GM18909 (cell line): ENCODE results near the gene RRAGB.
"Not testable (repeated sequence)": the region's sequence is repeated elsewhere in the genome, so short reads cannot be mapped to it uniquely, and the experiment has no call there.

Experiments used
- ATAC-seq: cut with Tn5 transposase; IDR thresholded peaks from one replicate; pipeline ENCODE4 v1.9.1; 2021; ENCODE audit warnings: mild to moderate bottlenecking; ENCODE audit not compliant: unreplicated experiment, poor library complexity

Gene RRAGB

DNA sequence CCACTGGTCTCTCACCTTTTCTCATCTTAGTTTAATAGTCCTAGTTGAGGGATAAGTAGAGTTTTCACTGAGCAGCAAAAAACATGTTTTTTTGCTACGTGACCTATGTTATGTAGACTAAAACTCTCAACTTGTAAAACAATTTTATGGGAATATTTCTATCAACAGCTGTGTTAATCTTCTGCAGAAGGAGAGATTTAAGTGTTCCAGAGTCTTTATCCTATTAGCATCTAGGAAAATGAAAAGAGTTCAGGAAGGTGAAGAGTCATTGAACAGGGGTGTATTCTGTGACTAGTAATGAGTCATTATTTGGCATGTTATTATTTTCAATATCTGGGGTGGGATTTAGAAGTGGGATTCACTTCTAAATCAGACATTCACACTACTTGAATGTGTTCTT, 41.9 kb downstream of the RRAGB start:
- no peak for ATAC-seq

DNA sequence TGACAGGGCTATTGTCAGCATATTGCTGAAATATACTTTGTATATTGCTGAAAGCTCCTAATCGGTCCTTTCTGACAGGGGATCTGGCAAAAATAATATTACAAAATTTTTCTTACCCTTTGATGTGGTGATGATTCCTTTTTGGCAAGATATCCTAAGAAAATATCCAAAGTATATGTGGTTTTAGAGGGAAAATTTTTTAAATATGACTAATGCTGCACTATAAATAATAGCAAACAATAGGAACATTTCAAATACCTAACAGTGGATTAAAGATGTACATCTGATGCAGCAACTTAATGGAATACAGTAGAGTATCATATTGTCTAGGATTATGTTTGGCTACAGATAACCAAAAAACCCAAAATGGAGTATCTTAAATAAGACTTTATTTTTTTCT, 49.6 kb downstream of the RRAGB start:
- ATAC-seq: no peak

DNA sequence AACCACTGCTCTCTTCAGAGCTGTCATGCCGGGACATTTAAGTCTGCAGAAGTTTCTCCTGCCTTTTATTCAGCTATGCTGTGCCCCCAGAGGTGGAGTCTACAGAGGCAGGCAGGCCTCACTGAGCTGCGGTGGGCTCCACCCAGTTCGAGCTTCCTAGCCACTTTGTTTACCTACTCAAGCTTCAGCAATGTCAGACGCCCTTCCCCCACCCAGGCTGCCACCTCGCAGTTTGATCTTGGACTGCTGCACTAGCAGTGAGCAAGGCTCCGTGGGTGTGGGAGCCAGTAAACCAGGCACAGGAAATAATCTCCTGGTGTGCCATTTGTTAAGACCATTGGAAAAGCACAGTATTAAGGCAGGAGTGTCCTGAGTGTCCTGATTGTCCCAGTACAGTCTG, 56.9 kb downstream of the RRAGB start:
- ATAC-seq: not testable (repeated sequence)

DNA sequence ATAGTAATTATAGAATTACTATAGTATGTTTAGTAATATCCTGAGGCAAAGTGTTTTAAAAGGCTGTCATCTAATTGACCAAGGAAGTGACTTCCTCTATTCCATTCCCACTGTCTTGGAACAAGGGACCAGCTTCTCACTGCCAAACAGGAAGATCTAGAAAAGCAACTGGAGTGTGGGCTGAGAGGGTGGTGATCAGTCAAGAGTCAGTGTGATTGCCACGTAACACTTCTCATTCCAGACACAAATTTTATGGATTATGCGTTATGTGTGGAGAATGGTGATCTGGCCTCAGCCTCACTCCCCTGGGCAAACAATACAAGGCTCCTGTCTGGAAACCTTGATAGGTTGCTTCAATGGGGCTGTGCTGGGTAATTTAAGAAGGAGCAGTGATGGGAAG, 60.0 kb downstream of the RRAGB start:
- ATAC-seq: no peak

DNA sequence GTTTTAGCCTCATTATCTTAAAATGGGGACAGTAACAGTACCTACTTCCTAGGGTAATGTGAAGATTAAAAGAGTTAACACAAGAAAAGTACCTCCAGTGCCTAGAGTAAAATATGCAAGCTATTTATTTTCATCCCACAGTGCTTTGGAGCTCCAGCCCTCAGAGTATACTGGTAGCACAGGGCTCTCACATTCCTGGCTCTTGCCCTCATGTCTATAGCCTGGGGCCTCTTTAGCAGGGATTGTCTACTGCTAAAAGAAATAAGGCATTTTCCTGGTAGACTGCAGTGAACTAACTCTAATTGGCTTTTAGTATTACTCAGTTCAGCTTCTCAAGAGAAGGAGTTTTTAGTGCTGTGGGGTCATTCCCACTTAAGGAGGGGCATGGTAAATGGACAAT, 60.8 kb downstream of the RRAGB start:
- ATAC-seq: no peak

DNA sequence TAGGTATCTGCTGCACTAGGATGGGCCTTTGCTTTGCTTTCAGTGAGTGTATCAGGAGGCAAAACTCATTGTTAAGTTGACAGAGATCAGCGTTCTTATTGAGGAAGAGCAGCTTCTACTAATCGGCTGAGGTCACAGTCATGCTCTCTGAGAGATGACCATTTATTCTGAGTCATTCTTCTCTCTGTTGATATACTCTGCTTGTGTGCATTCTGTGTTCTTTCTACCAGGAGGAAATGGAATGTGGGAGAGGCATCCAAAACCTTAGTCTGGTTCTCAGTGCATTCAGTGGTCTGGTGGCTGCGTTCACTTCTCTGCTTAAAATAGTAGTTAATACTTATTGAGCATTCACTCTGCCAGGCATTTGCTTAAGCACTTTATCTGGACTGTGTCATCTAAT, 66.2 kb downstream of the RRAGB start:
- ATAC-seq: no peak

DNA sequence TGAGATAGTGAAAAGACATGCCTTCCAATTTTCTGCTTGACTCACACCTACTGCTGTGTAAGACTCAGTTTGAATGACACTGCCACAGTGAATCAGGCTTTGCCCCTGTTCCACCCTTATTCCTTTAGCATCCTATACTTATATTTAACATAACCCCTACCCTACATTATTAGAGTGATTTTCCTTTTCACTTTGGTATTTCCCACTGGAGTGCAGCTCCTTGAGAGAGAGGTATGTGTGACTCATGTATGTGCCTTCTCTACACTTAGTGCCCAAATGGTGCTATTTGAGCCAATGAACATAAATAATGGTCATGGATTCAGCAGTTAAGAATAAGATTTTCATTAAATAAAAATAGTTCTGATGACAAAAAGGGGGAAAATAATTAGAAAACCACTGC, 69.5 kb downstream of the RRAGB start:
- no peak for ATAC-seq

DNA sequence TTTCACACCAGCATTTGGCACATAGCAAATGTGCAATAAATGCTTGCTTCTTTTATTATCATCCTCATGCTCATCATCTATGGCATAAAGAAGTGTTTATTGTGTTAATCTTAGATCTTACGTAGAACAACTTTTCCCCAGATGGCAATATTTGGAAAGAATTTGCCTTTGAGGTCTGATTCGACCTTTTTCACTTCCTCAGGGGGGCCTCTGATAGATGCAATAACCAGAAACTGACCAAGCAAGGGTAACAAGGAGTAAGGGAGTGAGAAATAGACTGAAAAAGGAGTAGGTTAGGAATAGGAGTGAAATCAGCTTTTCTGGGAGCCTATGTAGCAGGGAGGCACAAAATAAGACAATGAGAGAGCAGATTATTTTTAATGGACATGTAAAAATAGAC, 70.2 kb downstream of the RRAGB start:
- no peak for ATAC-seq

DNA sequence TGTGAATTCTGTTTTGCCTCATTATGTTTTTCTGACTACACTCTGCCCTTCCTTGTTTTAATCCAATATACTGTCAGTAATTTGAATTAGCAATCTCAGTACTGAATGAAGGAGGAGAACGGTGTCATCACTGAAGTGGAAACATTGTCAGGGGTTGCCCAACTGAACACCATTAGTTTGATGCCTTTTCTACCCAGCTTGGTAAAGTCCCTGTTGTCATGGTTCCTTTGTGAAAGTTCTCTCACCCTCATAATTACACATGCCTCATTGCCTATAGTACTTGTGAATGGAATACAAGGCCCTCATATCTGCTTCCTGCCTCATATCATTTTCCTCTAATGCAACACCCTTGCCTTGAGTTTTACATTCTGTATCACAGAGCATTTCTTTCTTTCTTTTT, 76.9 kb downstream of the RRAGB start:
- ATAC-seq: peak; percentile 92

DNA sequence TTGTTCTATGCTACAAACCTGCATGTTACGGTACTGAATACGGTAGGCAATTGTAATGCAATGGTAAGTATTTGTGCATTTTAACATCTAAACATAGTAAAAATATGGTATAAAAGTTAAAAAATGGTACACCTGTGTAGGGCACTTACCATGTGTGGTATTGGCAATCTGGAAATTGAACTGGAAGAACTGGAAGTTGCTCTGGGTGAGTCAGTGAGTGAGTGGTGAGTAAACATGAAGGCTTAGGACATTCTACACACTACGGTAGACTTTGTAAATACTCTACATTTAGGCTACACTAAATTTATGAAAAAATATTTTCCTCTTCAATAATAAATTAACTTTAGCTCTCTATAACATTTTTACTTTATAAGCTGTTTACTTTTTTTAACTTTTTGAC, 78.9 kb downstream of the RRAGB start:
- no peak for ATAC-seq

DNA sequence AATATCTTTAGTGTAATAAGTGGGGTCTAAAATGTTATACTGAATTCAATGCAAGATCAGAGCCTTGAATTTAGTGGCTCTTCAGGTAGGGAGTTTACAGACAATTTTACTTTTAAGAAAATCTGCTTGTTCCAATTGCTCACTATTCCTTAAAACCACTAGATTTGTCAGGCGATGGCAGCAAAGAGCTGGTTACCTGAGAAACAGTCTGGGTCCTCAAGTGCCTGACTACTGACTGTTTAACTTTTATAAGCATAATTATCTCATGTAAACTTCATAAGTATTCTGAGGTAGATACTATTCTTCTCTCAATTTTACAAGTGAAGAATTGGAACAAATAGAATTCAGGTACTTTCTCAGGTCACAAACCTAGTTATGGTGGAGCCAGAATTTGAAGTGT, 84.3 kb downstream of the RRAGB start:
- no peak for ATAC-seq
